Fibroblast of skin of back (primary cell): ENCODE measurements around the gene THOC6.
"Not testable (repeated sequence)": the region's sequence is repeated elsewhere in the genome, so short reads cannot be mapped to it uniquely, and the experiment has no call there.

Source experiments
- DNase-seq: peaks from one replicate; pipeline ENCODE4 v3.0.0-alpha.2; 2013

THOC6 gene

DNA sequence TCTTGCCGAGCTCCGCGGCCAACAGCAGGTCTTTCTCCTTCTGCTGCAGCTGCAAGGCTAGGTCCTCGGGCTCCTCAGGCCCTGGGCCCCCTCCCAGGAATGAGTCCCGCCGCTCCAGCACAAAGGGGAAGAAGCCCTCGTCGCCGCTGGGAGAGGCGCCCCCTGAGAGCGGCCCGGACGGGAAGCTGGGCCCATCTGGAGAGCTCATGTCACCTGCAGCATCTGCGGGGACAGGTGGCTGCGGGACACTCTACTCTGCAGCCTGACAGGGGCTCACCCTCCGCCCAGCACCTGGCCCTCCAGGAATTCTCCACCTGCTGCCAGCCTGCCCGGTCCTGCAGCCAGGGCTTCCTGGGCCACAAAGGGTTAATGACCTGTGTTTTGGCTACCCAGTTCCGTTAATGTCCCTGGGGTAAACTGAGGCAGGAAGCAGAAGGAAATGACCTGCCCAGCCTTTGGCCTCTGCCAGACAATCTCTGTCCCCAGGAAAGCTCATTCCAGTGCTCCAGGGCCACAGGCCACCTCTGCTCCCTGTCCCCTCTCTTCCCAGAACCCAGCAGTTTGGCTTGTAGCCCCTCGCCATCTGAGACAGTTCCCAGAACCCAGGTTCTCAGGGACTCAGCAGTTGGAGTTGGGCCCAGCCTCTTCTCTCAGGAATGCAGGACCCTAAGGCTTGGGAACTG, 11.6 kb downstream of the THOC6 start:
- DNase-seq, result no peak

DNA sequence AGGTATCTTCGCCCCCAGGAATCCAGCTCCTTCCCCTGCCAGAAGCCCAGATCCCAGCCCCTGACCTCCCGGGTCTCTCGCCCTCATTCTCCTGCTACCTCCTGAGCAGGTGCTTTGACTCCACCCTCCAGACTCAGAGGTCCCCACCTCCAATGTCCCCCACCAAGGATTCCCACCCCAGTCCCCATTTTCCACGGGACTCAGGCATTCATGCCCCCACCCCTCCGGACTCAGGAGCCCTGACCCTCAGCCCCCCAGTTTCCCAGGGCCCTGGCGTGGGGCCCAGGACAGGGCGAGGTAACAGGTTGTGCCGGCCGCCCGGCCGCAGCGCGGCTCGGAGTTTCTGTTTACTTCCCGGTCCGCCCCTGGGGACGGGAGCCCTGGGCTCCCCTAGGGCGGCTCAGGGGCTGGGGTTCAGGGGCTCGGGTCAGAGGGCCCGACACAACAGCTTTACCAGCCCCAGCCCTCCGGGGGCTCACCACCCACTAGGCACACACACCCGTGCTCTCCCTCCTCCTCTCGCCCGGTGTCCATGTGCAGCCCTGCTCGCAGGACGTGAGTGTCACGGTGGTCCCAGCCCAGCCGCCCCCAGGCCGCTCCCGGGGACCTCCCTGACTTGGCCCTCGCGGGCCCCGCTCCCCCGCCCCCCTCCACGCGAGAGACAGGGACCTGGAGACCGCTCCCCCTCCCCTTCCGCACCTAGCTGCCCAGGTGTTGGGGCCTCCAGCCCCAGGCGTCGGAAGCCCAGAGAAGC, 12.3 kb downstream of the THOC6 start:
- no peak for DNase-seq

DNA sequence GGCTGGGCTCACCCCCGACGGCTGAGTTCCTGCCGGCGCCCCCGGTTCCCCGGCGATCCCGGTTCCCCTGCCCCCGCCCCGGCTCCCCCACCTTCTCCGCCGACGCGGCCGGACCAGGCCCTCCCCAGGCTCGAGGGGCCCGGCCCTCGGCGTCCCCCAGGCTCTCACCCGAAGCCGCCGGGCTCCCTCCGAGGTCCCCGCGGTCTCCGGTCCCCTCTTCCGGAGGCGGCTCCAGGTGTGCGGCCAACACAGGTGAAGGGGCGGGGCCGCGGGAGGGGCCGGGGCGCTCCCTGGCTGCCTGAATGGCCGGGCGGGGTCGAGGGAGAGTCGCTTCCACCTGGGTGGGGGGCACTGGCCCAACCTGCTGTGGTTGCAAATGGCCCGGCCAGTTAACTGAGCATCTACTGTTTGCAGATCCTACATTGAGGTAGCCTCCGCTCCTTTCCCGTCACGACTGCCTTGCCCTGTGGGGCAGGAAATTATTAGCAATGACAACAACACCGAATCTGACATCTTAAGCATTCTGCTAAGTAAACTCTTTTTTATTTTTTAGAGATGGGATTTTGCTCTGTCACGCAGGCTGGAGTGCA, 13.0 kb downstream of the THOC6 start, which contains the start of gene BICDL2:
TSS of gene BICDL2 (minus strand) at position 219 of the 590 bp plus-strand sequence. CDS start 1,448 bp downstream, outside the sequence.
- DNase-seq, result no peak

DNA sequence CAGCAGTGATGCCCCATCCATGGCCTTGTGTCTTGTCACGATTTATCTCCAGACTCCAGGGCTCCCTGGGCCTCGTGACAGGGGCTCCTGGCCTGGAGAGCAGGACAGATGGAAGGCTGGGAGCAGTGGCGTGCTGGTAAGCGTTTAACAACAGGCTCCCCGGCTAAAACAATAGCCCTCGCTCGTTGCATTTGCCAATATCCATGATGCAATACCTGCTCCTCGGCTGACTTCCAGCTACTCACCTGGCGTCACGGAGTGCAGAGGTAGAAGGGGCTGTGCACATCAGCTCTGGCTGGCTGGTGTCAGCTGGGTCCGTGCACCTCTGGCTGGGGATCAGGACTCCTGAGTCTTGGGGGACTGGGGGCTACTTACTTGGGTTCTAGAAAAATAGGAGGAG, 14.4 kb downstream of the THOC6 start:
- no peak for DNase-seq

DNA sequence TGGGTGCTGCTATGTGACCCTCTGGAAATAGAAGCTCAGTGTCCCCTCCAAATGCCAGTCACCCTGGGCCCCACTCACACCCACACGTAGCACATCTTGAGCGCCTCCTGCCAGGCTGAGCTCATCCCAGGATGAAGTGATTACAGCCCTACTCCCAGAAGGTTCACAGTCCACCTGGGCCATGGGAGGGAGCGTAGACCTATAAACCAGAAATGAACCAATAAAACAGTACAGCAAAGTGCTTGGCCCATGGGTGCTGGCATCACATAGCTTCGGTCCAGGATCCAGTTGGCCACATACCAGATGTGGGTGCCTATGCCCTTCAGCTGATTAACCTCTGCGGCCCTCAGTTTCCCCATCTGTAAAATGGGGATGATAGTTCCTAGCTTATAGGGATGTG, 15.1 kb downstream of the THOC6 start:
- DNase-seq, result no peak

DNA sequence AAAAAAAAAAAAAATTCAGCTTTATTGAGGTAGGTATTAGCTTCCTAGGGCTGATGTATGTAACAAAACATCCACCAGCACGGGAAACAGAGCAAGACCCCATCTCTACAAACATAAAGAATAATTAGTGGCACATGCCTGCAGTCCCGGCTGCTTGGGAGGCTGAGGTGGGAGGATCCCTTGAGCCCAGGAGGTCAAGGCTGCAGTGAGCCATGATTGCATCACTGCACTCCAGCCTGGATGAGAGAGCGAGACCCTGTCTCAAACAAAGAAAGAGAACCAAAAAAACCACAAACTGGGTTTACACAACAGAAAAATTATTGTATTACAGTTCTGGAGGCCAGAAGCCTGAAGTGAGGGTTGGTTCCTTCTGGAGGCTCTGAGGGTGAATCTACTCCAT, 18.5 kb downstream of the THOC6 start:
- no peak for DNase-seq

DNA sequence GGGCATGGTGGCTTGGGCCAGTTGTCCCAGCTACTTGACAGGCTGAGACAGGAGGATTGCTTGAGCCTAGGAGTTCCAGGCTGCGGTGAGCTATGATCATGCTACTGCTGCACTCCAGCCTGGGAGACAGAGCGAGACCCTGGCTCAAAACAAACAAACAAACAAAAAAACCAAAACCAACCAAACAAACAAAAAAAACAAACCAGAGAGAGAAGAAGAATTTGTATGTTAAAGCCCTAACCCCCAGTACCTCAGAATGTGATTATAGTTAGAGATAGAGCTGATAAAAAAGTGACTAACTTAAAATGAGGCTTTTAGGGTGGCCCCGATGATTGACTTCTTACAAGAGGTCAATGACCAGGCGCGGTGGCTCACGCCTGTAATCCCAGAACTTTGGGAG, 20.9 kb downstream of the THOC6 start:
- no peak for DNase-seq

DNA sequence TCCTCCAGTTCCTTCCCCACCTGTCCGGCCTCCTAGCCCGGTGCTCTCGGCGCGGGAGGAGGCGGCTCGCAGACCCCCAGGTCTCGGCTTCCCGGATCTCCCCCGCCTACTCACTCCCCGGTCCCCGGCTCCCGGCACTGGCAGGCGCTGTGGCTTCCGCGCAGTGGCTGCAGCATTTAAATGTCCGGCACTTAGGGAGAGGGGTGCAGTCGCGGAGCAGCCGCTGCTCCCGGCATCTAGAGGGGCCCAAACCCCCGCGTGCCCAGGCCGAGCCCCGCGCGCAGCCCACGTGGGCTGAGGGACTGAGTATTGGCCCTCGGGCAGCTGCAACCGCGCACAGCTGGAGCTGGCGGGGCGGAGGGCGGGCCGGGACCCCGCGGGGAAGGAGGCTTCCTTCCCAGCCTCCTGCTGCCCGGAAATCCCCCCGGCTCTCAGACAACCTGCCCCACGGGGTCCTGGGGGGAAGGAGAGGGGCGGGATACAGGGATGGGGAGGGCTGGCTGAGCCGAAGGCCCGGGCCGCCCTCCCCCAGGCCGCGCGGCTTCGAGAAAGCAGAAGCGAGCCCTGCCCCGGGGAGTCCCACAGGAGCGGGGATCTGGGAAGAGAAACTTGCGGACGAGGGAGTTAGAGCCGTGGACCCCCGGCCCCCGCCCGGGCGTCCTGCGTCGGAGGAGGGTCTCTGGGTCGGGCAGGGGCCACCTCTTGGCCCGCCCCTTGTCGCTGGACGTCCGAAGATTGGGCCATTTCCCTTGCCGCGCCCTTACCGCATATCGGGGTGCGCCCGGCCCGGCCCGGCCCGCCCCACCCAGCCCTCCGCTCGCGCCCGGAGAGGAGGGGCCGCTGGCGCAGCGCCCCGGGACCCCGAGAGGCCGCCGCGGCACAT, 22.2 kb downstream of the THOC6 start, which contains the start of gene MMP25:
TSS of gene MMP25 (plus strand) at position 804 of the 883 bp plus-strand sequence. CDS start 357 bp downstream, outside the sequence.
- DNase-seq, result no peak

DNA sequence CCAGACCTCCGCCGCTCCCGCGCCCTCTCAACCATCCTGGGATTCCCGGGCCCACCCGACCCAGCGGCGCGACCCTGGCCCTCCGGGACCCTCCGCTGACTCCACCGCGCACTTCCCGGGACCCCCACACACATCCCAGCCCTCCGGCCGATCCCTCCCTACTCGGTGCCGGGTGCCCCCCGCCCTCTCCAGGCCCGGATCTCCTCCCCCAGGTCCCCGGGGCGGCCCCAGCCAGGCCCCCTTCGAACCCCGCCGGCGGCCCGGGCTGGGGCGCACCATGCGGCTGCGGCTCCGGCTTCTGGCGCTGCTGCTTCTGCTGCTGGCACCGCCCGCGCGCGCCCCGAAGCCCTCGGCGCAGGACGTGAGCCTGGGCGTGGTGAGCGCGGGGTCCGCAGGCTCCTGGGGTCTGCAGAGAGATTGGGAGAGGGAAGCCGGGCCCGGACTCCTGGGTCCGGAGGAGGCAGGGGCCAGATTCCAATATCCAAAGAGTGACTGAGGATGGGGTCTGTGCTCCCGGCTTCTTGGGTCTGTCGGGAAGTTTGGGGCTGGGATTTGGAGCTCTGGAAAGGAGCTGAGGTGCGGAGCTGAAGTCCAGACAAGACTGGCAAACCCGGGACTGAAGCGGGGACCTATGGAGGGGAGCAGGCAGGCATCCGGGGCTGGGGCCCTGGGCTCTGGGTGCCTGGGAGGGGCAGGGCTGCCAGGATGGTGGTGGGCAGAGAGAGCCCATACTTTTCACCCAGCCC, 23.0 kb downstream of the THOC6 start:
- no peak for DNase-seq

DNA sequence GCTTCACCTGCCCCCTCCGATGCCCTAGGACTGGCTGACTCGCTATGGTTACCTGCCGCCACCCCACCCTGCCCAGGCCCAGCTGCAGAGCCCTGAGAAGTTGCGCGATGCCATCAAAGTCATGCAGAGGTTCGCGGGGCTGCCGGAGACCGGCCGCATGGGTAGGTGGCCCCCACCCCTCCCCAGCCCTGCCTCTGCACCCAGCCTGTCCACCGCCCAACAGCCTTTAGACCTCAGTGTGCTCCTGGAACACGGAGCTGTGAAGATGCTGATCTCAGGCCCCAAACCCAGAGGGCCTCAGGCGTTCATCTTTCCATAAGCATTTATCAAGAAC, 23.5 kb downstream of the THOC6 start:
- no peak for DNase-seq

DNA sequence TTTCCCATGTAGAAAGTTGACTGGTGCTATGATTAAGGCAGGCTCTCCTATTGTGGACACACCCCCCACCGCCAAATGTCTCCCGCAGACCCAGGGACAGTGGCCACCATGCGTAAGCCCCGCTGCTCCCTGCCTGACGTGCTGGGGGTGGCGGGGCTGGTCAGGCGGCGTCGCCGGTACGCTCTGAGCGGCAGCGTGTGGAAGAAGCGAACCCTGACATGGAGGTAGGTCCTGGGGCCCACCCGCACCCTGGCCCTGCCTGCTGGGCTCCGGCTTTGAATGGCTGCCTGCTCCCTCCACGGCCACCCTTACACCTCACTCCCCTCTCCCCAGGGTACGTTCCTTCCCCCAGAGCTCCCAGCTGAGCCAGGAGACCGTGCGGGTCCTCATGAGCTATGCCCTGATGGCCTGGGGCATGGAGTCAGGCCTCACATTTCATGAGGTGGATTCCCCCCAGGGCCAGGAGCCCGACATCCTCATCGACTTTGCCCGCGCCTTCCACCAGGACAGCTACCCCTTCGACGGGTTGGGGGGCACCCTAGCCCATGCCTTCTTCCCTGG, 26.2 kb downstream of the THOC6 start:
- DNase-seq, result no peak

DNA sequence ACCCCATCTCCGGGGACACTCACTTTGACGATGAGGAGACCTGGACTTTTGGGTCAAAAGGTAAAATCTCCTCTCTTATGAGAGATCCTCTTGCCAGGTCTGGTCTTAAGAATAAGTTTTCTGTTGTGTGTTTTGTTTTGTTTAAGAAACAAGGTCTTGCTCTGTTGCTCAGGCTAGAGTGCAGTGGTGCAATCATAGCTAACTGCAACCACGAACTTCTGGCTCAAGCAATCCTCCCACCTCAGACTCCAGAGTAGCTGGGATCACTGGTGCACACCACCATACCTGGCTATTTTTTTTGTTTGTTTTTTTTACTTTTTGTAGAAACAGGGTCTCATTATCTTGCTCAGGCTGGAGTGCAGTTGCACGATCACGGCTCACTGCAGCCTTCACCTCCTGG, 26.7 kb downstream of the THOC6 start:
- DNase-seq, result no peak

DNA sequence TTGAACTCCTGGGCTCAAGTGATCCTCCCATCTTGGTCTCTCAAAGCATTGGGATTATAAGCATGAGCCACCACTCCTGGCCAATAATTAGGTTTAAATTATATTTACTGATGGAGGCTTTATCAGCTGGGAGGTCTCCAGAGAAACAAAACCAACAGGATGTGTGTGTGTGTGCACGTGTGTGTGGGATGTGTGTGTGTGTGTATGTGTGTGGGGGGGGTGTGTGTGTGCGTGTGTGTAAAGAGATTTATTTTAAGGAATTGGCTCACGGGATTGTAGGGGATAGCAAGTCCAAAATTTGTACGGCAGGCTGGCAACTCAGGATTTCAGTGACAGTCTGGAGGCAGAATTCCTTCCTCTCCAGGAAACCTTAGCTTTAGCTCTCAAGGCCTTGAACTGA, 27.2 kb downstream of the THOC6 start:
- DNase-seq, result no peak

DNA sequence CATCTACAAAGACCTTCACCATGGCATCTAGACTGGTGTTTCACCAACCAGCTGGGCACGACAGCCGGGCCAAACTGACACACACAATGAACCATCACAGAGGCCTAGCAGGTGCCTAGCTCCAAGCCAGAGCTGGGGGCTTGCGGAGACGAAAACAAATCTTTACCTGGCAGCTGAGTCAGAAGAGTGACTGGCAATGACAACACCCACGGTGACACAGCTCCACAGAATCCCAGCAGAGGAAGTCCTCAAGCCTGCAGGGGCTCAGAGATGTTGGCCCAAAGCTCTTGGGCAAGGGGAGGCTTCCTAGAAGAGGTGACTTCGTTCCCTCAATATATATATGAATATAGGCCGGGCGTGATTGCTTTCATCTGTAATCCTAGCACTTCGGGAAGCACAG, 27.7 kb downstream of the THOC6 start:
- DNase-seq, result no peak

DNA sequence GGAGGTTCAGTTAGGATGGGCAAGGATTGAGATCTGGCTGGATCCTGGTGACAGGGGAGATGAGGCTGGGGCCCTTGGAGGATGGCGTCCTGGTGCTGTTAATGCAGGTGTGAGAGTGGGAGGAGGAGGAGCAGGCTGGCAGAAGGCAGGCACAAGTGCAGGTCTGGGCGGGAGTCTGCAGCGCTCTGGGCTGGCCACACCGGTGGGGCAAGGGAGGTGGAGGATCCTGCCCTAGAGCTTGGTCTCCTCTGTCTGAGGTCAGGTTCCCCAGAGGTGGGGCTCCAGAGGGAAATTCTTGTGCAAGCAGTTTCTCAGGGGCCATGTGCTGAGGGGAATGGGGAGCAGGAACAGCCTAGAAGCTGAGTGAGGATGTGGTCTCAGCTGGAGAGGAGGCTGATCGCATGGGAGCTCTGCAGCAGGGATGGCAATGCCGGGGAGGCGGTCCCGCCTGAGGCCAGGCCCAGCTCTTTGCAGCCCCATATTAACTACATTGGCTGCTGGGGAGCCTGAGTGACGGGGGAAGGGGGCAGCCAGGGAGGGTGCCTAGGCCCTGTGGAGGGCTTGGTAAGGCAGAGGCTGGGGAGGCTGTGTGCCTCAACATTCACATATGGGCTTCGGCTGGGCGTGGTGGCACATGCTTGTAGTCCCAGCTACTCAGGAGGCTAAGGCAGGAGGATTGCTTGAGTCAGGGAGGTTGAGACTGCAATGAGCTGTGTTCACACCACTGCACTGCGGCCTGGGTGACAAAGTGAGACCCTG, 28.9 kb downstream of the THOC6 start:
- DNase-seq, result not testable (repeated sequence)

DNA sequence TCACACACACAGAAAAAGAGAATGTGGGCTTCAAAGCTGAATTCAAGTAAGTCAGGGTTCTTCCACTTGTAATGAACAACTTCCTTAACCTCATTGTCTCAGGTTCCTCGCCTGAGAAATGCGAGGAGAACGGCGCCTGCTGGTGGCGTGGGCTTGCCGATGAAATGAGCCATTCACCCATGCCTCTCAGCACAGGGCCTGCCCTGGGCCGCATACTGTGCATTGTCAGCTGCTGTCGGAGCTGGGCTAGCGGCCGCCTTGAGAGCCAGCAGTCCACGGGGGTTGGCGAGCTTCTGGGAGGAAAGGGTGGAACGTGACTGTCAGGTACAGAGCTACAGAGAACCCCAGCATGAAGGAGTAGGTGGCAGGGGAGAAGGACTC, 29.5 kb downstream of the THOC6 start:
- DNase-seq, result not testable (repeated sequence)

DNA sequence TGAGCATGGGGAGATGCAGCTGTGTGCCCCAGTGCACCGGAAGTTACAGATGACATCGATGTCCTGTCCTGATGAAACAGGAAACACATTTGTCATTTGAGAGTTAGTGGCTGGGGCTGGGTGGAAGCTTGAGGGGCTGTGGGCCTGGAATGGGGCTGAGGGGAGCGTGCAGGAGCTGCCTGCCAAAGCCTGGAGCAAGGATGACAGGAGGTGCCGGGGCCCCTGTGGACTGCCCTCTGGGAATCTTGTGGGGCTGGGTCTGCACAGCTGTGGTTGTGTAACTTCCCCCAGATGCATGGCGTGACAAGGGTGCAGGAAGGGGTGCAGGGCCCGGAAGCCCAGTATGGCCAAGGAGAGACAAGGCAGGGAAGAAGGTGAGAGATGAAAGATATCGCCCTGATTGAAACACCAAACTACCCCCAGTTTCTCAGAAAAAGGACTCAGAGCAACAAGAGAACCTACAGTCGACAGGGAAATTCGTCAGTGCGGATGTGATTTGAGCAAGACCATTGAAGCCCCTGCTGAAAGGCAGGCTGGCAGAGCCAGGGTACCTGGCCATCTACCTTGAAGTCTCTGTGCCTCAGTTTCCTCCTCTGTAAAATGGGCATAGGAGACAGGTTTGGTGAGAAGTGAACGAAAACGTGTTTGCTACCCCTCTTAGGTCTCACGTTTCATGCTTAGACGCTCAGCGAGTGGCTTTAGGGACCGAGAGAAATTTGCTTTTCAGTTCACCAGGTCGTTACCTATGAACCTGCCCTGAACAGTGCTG, 31.3 kb downstream of the THOC6 start:
- DNase-seq, result no peak

DNA sequence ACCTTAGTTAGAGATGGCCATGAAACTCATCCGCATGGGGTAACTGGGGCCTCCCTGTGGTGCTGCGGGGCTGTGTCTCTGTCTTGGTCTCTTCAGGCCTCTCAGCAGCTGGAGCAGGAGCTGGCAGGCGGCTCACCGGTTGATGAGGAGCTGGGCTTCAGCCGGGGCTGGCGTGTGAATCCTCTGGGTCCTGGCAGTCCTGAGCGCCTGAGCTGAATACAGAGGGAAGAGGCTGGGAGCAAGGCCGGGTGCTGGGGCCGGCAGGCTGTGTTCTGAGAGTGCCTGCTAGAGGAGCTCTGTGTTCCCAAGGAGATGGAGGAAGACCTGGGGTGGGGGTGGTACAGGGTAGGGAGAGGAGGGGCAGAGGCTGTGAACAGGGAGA, 31.9 kb downstream of the THOC6 start:
- not testable (repeated sequence) for DNase-seq

DNA sequence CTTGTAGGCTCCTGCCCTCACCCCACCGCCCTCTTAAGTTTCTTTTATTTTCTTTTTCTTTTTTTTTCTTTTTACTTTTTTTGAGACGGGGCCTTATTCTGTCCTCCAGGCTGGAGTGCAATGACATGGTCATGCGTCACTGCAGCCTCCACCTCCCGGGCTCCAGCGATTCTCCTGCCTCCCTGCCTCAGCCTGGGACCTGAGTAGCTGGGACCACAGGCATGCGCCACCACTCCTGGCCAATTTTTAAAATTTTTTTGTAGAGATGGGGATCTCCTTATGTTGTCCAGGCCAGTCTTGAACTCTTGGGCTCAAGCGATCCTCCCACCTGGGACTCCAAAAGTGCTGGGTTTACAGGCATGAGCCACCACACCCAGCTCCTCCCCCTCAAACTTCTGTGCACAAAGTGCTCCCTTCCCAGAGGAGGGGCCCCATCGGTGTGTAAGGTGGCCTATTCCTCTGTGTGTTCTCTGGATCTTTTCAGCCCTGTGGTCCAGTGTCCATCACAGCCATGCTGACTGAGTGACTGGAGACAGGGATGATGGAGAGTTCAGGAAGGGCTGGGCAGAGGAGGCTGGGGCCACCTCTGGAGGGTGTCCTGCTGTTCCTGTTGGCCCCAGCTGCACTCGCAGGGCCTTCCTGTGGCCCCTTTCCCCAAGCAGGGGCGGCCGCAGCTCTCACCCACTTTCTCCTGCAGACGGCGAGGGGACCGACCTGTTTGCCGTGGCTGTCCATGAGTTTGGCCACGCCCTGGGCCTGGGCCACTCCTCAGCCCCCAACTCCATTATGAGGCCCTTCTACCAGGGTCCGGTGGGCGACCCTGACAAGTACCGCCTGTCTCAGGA, 32.7 kb downstream of the THOC6 start:
- DNase-seq, result no peak
